ENCODE results near the gene BRAP.
"Not testable (repeated sequence)": the region's sequence is repeated elsewhere in the genome, so short reads cannot be mapped to it uniquely, and the experiment has no call there.

The BRAP gene, protein sequence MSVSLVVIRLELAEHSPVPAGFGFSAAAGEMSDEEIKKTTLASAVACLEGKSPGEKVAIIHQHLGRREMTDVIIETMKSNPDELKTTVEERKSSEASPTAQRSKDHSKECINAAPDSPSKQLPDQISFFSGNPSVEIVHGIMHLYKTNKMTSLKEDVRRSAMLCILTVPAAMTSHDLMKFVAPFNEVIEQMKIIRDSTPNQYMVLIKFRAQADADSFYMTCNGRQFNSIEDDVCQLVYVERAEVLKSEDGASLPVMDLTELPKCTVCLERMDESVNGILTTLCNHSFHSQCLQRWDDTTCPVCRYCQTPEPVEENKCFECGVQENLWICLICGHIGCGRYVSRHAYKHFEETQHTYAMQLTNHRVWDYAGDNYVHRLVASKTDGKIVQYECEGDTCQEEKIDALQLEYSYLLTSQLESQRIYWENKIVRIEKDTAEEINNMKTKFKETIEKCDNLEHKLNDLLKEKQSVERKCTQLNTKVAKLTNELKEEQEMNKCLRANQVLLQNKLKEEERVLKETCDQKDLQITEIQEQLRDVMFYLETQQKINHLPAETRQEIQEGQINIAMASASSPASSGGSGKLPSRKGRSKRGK

GRCh38 chr12:111685811-111686573, at the start of gene BRAP, which contains the start of gene ACAD10:
BRAP (minus strand) TSS chr12:111685956; CDS start chr12:111685792, 164 bp downstream.
ACAD10 (plus strand) TSS chr12:111686053; CDS start chr12:111692710, 6,657 bp downstream.
- Mint-ChIP-seq H3K4me3 (peak within 1 kb of the TSS; percentile 96), H3K27me3 (peaks cover 2% of the 10 kb centered on the region), H3K4me1 (peaks cover 39% of the 10 kb centered on the region), H3K9me3 (no peaks in the 10 kb centered on the region), H3K36me3 (ENCODE audit: low read depth) (peaks cover 28% of the 10 kb centered on the region), H3K27ac (peak within 1 kb of the TSS; percentile 98)
- DNase-seq = peak; percentile 96
- peak; percentile 97 for ATAC-seq

- ATAC-seq = no peak
- no peak overlapping the region for H3K4me3 Mint-ChIP-seq
- no peaks in the 10 kb centered on the region for H3K27me3 Mint-ChIP-seq
- DNase-seq = no peak
- no peak overlapping the region for H3K27ac Mint-ChIP-seq
- H3K9me3 Mint-ChIP-seq = no peaks in the 10 kb centered on the region
- H3K36me3 Mint-ChIP-seq (ENCODE audit: low read depth) = peaks cover 16% of the 10 kb centered on the region
- H3K4me1 Mint-ChIP-seq = no peaks in the 10 kb centered on the region
Measured at GRCh38 chr12:111733340-111733915, 47.7 kb upstream of the BRAP start.

DNA sequence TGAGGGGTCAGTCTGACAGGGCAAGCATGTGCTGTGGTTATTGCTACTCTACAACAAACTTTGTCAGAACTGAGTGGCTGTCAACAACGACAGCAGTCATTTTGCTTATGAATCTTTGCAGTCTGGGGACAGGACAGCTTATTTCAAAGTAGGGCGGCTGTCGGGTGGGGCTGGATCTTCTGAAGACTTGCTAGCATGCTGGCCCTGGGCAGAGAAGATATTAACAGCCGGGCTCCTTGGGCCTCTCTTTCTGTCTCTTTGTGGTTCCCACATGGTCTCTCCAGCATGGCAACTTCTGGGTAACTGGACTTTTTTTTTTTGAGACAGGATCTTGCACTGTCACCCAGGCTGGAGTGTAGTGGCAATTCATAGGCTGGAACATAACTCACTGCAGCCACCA, 47.0 kb upstream of the BRAP start:
- H3K27ac Mint-ChIP-seq = no peak overlapping the region
- no peaks in the 10 kb centered on the region for H3K9me3 Mint-ChIP-seq
- peaks cover 16% of the 10 kb centered on the region for H3K36me3 Mint-ChIP-seq (ENCODE audit: low read depth)
- ATAC-seq (no peak), DNase-seq (no peak)
- H3K27me3 Mint-ChIP-seq = no peaks in the 10 kb centered on the region
- no peaks in the 10 kb centered on the region for H3K4me1 Mint-ChIP-seq
- H3K4me3 Mint-ChIP-seq = no peak overlapping the region

DNA sequence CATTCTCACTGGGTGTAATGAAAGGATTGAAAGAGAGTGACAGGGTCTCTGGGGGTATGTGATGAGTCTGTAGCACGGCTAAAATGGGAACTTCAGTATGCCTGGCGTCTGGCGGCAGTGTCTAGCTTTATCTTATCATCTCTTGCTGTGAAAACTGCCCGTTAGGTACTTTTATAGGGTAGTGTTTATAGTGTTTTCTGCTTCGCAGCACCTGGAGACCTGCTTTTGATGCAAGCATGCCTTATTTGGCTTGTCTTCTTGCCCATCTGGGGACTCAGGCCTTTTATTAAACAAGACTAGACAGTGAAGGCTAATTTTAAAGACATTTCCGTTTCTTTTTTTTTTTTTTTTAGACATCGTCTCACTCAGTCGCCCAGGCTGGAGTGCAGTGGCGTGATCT, 44.7 kb upstream of the BRAP start:
- H3K27ac Mint-ChIP-seq = no peak overlapping the region
- ATAC-seq = no peak
- no peak overlapping the region for H3K4me3 Mint-ChIP-seq
- no peaks in the 10 kb centered on the region for H3K9me3 Mint-ChIP-seq
- H3K36me3 Mint-ChIP-seq (ENCODE audit: low read depth) = peaks cover 13% of the 10 kb centered on the region
- no peaks in the 10 kb centered on the region for H3K27me3 Mint-ChIP-seq
- DNase-seq = no peak
- no peaks in the 10 kb centered on the region for H3K4me1 Mint-ChIP-seq

DNA sequence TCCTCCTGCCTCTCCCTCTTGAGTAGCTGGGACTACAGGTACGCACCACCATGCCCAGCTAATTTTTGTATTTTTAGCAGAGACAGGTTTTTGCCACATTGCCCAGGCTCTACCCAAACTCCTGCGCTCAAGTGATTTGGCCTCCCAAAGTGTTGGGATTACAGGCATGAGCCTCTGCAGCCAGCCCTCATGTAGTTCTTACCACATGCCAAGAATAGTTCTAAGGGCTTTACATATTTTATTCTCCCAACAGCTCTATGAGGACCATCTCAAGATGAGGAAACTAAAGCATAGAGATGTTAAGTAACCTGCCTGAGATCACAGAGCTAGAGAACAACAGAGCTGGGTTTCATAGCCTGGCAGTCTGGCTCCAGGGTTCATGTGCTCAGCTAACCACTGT, 43.0 kb upstream of the BRAP start:
- ATAC-seq (no peak), DNase-seq (no peak)
- Mint-ChIP-seq H3K27ac (no peak overlapping the region), H3K27me3 (no peaks in the 10 kb centered on the region), H3K4me1 (no peaks in the 10 kb centered on the region), H3K9me3 (no peaks in the 10 kb centered on the region), H3K4me3 (no peak overlapping the region), H3K36me3 (ENCODE audit: low read depth) (peaks cover 14% of the 10 kb centered on the region)

GRCh38 chr12:111723646-111724360, 38.0 kb upstream of the BRAP start:
- DNase-seq, H3K4me3 Mint-ChIP-seq, H3K27ac Mint-ChIP-seq, H3K4me1 Mint-ChIP-seq, H3K27me3 Mint-ChIP-seq, H3K9me3 Mint-ChIP-seq, ATAC-seq: not testable (repeated sequence)
- peaks cover 15% of the 10 kb centered on the region for H3K36me3 Mint-ChIP-seq (ENCODE audit: low read depth)

- no peak for ATAC-seq
Measured at GRCh38 chr12:111720457-111720856, 34.7 kb upstream of the BRAP start.

GRCh38 chr12:111719316-111719715, 33.6 kb upstream of the BRAP start:
- H3K27me3 Mint-ChIP-seq, H3K4me3 Mint-ChIP-seq, H3K9me3 Mint-ChIP-seq, H3K27ac Mint-ChIP-seq, DNase-seq, H3K4me1 Mint-ChIP-seq, ATAC-seq: not testable (repeated sequence)
- H3K36me3 Mint-ChIP-seq (ENCODE audit: low read depth) = peaks cover 19% of the 10 kb centered on the region

More at GRCh38 chr12:111720457-111720856, 34.7 kb upstream of the BRAP start:
- H3K27ac Mint-ChIP-seq = no peak overlapping the region
- no peaks in the 10 kb centered on the region for H3K27me3 Mint-ChIP-seq
- DNase-seq = no peak
- H3K9me3 Mint-ChIP-seq = no peaks in the 10 kb centered on the region
- peaks cover 19% of the 10 kb centered on the region for H3K36me3 Mint-ChIP-seq (ENCODE audit: low read depth)
- no peak overlapping the region for H3K4me3 Mint-ChIP-seq
- H3K4me1 Mint-ChIP-seq = no peaks in the 10 kb centered on the region

GRCh38 chr12:111715279-111715678, 29.5 kb upstream of the BRAP start:
- no peak for ATAC-seq
- Mint-ChIP-seq H3K4me3 (no peak overlapping the region), H3K36me3 (ENCODE audit: low read depth) (peaks cover 20% of the 10 kb centered on the region), H3K4me1 (no peaks in the 10 kb centered on the region), H3K27ac (no peak overlapping the region), H3K9me3 (no peaks in the 10 kb centered on the region), H3K27me3 (no peaks in the 10 kb centered on the region)
- DNase-seq = no peak

- ATAC-seq = no peak
- Mint-ChIP-seq H3K9me3 (no peaks in the 10 kb centered on the region), H3K4me3 (no peak overlapping the region), H3K27me3 (no peaks in the 10 kb centered on the region), H3K36me3 (ENCODE audit: low read depth) (peaks cover 25% of the 10 kb centered on the region), H3K4me1 (no peaks in the 10 kb centered on the region), H3K27ac (no peak overlapping the region)
- DNase-seq = no peak
Measured at GRCh38 chr12:111706145-111706544, 20.4 kb upstream of the BRAP start.

- Mint-ChIP-seq H3K27ac (no peak overlapping the region), H3K4me1 (no peaks in the 10 kb centered on the region), H3K4me3 (no peak overlapping the region), H3K27me3 (no peaks in the 10 kb centered on the region), H3K9me3 (no peaks in the 10 kb centered on the region), H3K36me3 (ENCODE audit: low read depth) (peaks cover 23% of the 10 kb centered on the region)
- no peak for ATAC-seq
- DNase-seq = no peak
Measured at GRCh38 chr12:111705672-111706071, 19.9 kb upstream of the BRAP start.

DNA sequence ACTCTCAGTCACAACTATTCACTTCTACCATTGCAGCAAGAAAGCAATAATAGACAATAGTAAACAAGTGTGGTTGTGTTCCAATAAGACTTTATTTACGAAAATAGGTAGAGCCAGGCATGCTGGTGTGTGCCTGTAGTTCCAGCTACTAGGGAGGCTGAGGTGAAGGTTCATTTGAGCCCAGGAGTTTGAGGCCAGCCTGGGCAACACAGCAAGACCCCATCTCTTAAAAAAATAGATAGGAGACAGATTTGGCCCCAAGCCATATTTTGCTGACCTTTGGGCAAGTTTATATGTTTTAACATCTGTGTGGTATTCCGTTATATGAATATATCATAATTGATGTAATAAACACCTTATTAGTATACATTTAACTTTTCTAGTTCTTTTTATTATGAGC, 14.2 kb upstream of the BRAP start:
- DNase-seq = no peak
- Mint-ChIP-seq H3K27ac (no peak overlapping the region), H3K9me3 (no peaks in the 10 kb centered on the region), H3K4me3 (no peak overlapping the region), H3K36me3 (ENCODE audit: low read depth) (peaks cover 10% of the 10 kb centered on the region), H3K4me1 (no peaks in the 10 kb centered on the region), H3K27me3 (no peaks in the 10 kb centered on the region)
- no peak for ATAC-seq

DNA sequence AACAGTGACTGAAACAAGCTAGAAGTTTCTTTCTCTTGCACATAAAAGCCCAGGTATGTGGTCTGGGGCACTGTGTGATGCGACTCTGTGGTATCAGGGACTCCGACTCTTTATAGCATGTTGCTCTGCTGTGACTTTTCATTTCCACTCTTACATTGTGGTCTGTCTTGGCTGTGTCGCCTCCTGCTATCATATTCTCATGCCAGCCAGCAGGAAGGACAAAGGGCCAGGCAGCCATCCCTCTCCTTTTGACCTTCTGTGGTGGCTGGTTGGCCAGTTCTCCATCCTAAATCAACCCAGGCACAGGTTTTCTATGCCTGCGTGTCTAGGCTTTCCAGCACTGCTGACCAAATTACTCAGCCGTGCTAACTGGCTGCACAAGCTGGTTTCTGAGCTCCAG, 8.1 kb upstream of the BRAP start:
- DNase-seq = no peak
- no peak overlapping the region for H3K27ac Mint-ChIP-seq
- no peaks in the 10 kb centered on the region for H3K27me3 Mint-ChIP-seq
- H3K4me1 Mint-ChIP-seq = no peaks in the 10 kb centered on the region
- peaks cover 11% of the 10 kb centered on the region for H3K36me3 Mint-ChIP-seq (ENCODE audit: low read depth)
- ATAC-seq = no peak
- no peak overlapping the region for H3K4me3 Mint-ChIP-seq
- no peaks in the 10 kb centered on the region for H3K9me3 Mint-ChIP-seq

GRCh38 chr12:111692575-111693210, 6.9 kb upstream of the BRAP start:
- Mint-ChIP-seq H3K4me3 (no peak overlapping the region), H3K27me3 (no peaks in the 10 kb centered on the region), H3K27ac (no peak overlapping the region), H3K4me1 (peaks cover 2% of the 10 kb centered on the region), H3K9me3 (no peaks in the 10 kb centered on the region), H3K36me3 (ENCODE audit: low read depth) (peaks cover 13% of the 10 kb centered on the region)
- no peak for DNase-seq
- no peak for ATAC-seq
